ENCODE data around the gene EPB41. TPM values are rescaled to one million over a fixed set of nuclear protein-coding genes. Genes with fewer than 3 reads are reported as not detected.
"Not testable (repeated sequence)": the region's sequence is repeated elsewhere in the genome, so short reads cannot be mapped to it uniquely, and the experiment has no call there.

The EPB41 gene
- total RNA-seq, 2 donors from 2014 or later, result 40.0 to 63.2 TPM

- H3K27ac Mint-ChIP-seq, result peak overlapping the region; percentile 80
- no peaks in the 10 kb centered on the region for H3K27me3 Mint-ChIP-seq
- no peaks in the 10 kb centered on the region for H3K36me3 Mint-ChIP-seq (ENCODE audit: low read depth)
- H3K4me3 Mint-ChIP-seq, result peak overlapping the region; percentile 73
- H3K4me1 Mint-ChIP-seq, result peaks cover 37% of the 10 kb centered on the region
- peak; percentile 30 for ATAC-seq (replicated peaks)
- H3K9me3 Mint-ChIP-seq, result no peaks in the 10 kb centered on the region
Measured at GRCh38 chr1:28927648-28928313, 13.4 kb downstream of the EPB41 start.

GRCh38 chr1:28928314-28928941 lies 14.1 kb downstream of the EPB41 start:
- no peaks in the 10 kb centered on the region for H3K27me3 Mint-ChIP-seq

GRCh38 chr1:28933277-28933676 lies 18.9 kb downstream of the EPB41 start:
- Mint-ChIP-seq H3K4me1 (peaks cover 43% of the 10 kb centered on the region), H3K36me3 (ENCODE audit: low read depth) (no peaks in the 10 kb centered on the region), H3K27me3 (no peaks in the 10 kb centered on the region), H3K27ac (peak overlapping the region; percentile 34), H3K4me3 (peak overlapping the region; percentile 49), H3K9me3 (no peaks in the 10 kb centered on the region)
- ATAC-seq (replicated peaks), result peak; percentile 86

More at GRCh38 chr1:28928314-28928941, 14.1 kb downstream of the EPB41 start:
- H3K36me3 Mint-ChIP-seq (ENCODE audit: low read depth), result no peaks in the 10 kb centered on the region
- H3K4me3 Mint-ChIP-seq, result peak overlapping the region; percentile 73
- H3K27ac Mint-ChIP-seq, result peak overlapping the region; percentile 80
- H3K4me1 Mint-ChIP-seq, result peaks cover 41% of the 10 kb centered on the region
- no peaks in the 10 kb centered on the region for H3K9me3 Mint-ChIP-seq
- ATAC-seq (replicated peaks), result peak; percentile 43

GRCh38 chr1:28933918-28934317 lies 19.5 kb downstream of the EPB41 start:
- H3K9me3 Mint-ChIP-seq, result no peaks in the 10 kb centered on the region
- H3K4me3 Mint-ChIP-seq, result peak overlapping the region; percentile 49
- no peaks in the 10 kb centered on the region for H3K36me3 Mint-ChIP-seq (ENCODE audit: low read depth)
- peaks cover 38% of the 10 kb centered on the region for H3K4me1 Mint-ChIP-seq
- H3K27ac Mint-ChIP-seq, result peak overlapping the region; percentile 34
- H3K27me3 Mint-ChIP-seq, result no peaks in the 10 kb centered on the region
- ATAC-seq (replicated peaks), result no peak

- Mint-ChIP-seq H3K27ac (peak overlapping the region; percentile 34), H3K36me3 (ENCODE audit: low read depth) (no peaks in the 10 kb centered on the region), H3K4me1 (peaks cover 42% of the 10 kb centered on the region), H3K9me3 (no peaks in the 10 kb centered on the region), H3K4me3 (peak overlapping the region; percentile 49), H3K27me3 (no peaks in the 10 kb centered on the region)
- no peak for ATAC-seq (replicated peaks)
Measured at GRCh38 chr1:28934676-28935075, 20.3 kb downstream of the EPB41 start.

GRCh38 chr1:28935293-28935692 lies 20.9 kb downstream of the EPB41 start:
- ATAC-seq (replicated peaks), result no peak
- Mint-ChIP-seq H3K4me1 (peaks cover 46% of the 10 kb centered on the region), H3K36me3 (ENCODE audit: low read depth) (no peaks in the 10 kb centered on the region), H3K9me3 (no peaks in the 10 kb centered on the region), H3K4me3 (peak overlapping the region; percentile 49), H3K27ac (peak overlapping the region; percentile 34), H3K27me3 (no peaks in the 10 kb centered on the region)

- H3K4me1 Mint-ChIP-seq, result peaks cover 52% of the 10 kb centered on the region
- no peak for ATAC-seq (replicated peaks)
- H3K4me3 Mint-ChIP-seq, result peak overlapping the region; percentile 49
- H3K9me3 Mint-ChIP-seq, result no peaks in the 10 kb centered on the region
- peaks cover 4% of the 10 kb centered on the region for H3K36me3 Mint-ChIP-seq (ENCODE audit: low read depth)
- no peak overlapping the region for H3K27ac Mint-ChIP-seq
- no peaks in the 10 kb centered on the region for H3K27me3 Mint-ChIP-seq
Measured at GRCh38 chr1:28936094-28936493, 21.7 kb downstream of the EPB41 start.

- no peak for ATAC-seq (replicated peaks)
- Mint-ChIP-seq H3K9me3 (no peaks in the 10 kb centered on the region), H3K36me3 (ENCODE audit: low read depth) (peaks cover 6% of the 10 kb centered on the region), H3K4me3 (no peak overlapping the region), H3K4me1 (peaks cover 55% of the 10 kb centered on the region), H3K27ac (no peak overlapping the region), H3K27me3 (no peaks in the 10 kb centered on the region)
Measured at GRCh38 chr1:28936528-28936927, 22.2 kb downstream of the EPB41 start.

- H3K36me3 Mint-ChIP-seq (ENCODE audit: low read depth); H3K9me3 Mint-ChIP-seq; H3K27me3 Mint-ChIP-seq; H3K4me3 Mint-ChIP-seq; ATAC-seq (replicated peaks); H3K27ac Mint-ChIP-seq: not testable (repeated sequence)
- H3K4me1 Mint-ChIP-seq, result peaks cover 31% of the 10 kb centered on the region
Measured at GRCh38 chr1:28943581-28943980, 29.2 kb downstream of the EPB41 start.

- no peak for ATAC-seq (replicated peaks)
- no peaks in the 10 kb centered on the region for H3K27me3 Mint-ChIP-seq
- no peaks in the 10 kb centered on the region for H3K9me3 Mint-ChIP-seq
- H3K4me3 Mint-ChIP-seq, result no peak overlapping the region
- no peaks in the 10 kb centered on the region for H3K36me3 Mint-ChIP-seq (ENCODE audit: low read depth)
- no peak overlapping the region for H3K27ac Mint-ChIP-seq
- peaks cover 6% of the 10 kb centered on the region for H3K4me1 Mint-ChIP-seq
Measured at GRCh38 chr1:28950006-28950405, 35.6 kb downstream of the EPB41 start.

GRCh38 chr1:28950449-28950848 lies 36.1 kb downstream of the EPB41 start:
- H3K4me1 Mint-ChIP-seq, result peaks cover 8% of the 10 kb centered on the region
- H3K27me3 Mint-ChIP-seq, result no peaks in the 10 kb centered on the region
- H3K9me3 Mint-ChIP-seq, result no peaks in the 10 kb centered on the region
- no peaks in the 10 kb centered on the region for H3K36me3 Mint-ChIP-seq (ENCODE audit: low read depth)
- ATAC-seq (replicated peaks), result no peak
- H3K4me3 Mint-ChIP-seq, result no peak overlapping the region
- H3K27ac Mint-ChIP-seq, result no peak overlapping the region

GRCh38 chr1:28954126-28954726 lies 39.9 kb downstream of the EPB41 start:
- H3K36me3 Mint-ChIP-seq (ENCODE audit: low read depth), result no peaks in the 10 kb centered on the region
- H3K27me3 Mint-ChIP-seq, result no peaks in the 10 kb centered on the region
- H3K4me1 Mint-ChIP-seq, result peaks cover 16% of the 10 kb centered on the region
- H3K27ac Mint-ChIP-seq, result no peak overlapping the region
- ATAC-seq (replicated peaks), result no peak
- no peaks in the 10 kb centered on the region for H3K9me3 Mint-ChIP-seq
- no peak overlapping the region for H3K4me3 Mint-ChIP-seq

- no peaks in the 10 kb centered on the region for H3K9me3 Mint-ChIP-seq
- peak overlapping the region; percentile 11 for H3K4me3 Mint-ChIP-seq
- ATAC-seq (replicated peaks), result peak; percentile 92
- peak overlapping the region; percentile 7 for H3K27ac Mint-ChIP-seq
- no peaks in the 10 kb centered on the region for H3K36me3 Mint-ChIP-seq (ENCODE audit: low read depth)
- H3K27me3 Mint-ChIP-seq, result no peaks in the 10 kb centered on the region
- peaks cover 17% of the 10 kb centered on the region for H3K4me1 Mint-ChIP-seq
Measured at GRCh38 chr1:28956038-28956464, 41.7 kb downstream of the EPB41 start.

- peak overlapping the region; percentile 86 for H3K27ac Mint-ChIP-seq
- peak; percentile 94 for ATAC-seq (replicated peaks)
Measured at GRCh38 chr1:28962114-28962831, 47.9 kb downstream of the EPB41 start.

More at GRCh38 chr1:28962114-28962831, 47.9 kb downstream of the EPB41 start:
- peak overlapping the region; percentile 72 for H3K4me3 Mint-ChIP-seq
- not testable (repeated sequence) for H3K9me3 Mint-ChIP-seq, H3K27me3 Mint-ChIP-seq
- H3K4me1 Mint-ChIP-seq, result peaks cover 37% of the 10 kb centered on the region
- peaks cover 11% of the 10 kb centered on the region for H3K36me3 Mint-ChIP-seq (ENCODE audit: low read depth)
